Stimulated activated CD8-positive, alpha-beta memory T cell treated with anti-CD3 and anti-CD28 coated beads, Interleukin-2, amount 100 ng/mL, for 48 hours (primary cell): Measurements from ENCODE around the gene TM4SF20.

ENCODE experiments used
- DNase-seq, 2 donors: peaks; one replicate each; pipeline ENCODE4 v3.0.0-alpha.2; 2020; ENCODE audit warnings: low read depth in 2 of 2

TM4SF20 gene

GRCh38 chr2:227379095-227379494 is at the start of gene TM4SF20:
Gene TM4SF20, minus strand, starts transcription at chr2:227379306. Its CDS starts 38 bp downstream, at chr2:227379268.
- no peak for DNase-seq

DNA sequence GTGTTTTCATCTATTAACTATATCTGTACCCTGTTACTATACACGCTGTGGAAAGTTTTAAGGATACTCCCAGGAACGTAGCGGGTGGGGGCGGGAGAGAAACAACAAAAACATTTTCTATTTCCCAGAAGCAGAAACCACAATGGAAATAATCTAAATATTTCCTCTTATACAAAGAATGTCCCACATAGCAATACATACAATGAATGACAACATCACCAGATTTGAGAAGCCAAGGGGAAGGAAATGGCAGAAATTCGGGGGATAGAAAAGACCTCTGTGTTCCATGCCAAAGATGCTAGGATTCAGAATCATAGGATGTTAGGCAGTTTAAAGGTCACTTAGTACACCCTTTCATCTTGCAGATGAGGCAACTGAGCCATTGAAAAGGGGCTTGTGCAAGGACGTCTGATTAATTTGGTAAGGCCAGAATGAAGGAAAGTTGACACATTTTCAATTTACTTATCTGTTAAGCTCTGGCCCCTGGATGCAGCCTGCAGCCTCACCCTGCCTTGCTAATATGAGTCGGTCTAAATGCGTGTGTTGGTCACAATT is 49.7 kb upstream of the TM4SF20 start:
- DNase-seq: no peak

DNA sequence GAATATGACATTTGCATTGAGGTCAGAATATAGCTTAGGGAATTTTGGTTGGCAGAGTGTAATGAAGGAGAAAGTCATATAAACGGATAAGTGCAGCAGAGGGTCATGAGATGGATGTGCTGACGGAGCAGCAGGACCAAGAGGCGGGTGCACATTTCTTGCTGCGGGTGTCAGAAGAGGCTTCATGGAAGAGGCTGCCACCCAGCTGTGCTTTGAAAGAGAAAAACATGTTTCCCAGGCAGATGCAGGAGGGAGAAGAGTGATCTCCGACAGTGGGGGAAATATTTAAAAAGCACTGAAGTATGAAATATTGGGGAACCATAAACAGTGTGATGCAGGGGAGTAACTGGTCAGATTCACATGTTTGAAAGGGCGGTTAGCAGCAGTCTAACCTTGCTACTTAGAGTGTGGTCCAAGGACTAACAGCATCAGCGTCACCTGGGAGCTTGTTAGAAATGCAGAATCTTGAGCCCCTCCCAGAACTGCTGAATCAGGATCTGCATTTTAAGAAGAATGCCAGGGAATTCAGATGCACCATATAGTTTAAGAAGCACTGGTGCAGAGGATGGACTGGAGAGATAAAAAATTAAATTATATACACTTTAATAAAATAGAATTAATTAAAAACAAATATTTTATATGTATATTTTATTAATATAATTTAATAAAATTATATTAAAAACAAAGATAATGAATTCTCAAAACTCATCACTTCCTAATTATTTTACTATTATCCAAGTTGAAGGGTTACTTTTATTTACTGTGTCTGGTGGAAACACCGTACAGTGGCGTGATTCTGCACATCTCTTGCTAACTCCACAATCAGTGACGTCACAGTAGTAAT is 44.8 kb upstream of the TM4SF20 start:
- no peak for DNase-seq

GRCh38 chr2:227420087-227421052 is 41.3 kb upstream of the TM4SF20 start:
- no peak for DNase-seq

DNA sequence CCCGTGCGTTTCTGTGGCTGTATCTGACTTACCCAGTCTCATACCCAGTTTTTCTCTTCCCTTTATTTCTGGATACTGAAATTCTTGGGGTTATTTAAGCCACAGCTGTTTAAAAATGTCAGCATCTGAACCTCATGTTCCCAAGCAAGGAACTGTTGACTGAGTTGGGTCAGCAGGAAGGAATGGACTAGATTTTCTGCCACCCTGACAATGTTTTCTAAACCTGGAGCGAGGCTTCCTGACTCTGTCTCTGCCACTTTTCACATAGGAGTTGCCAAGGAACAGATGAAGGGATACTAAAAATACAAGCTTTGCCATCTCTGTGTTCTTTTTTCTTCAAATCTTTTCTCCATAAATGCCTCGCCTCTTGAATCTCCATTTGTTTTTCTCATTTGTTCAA is 37.6 kb upstream of the TM4SF20 start:
- no peak for DNase-seq

- no peak for DNase-seq
Observed at GRCh38 chr2:227415538-227416424, 36.7 kb upstream of the TM4SF20 start.

DNA sequence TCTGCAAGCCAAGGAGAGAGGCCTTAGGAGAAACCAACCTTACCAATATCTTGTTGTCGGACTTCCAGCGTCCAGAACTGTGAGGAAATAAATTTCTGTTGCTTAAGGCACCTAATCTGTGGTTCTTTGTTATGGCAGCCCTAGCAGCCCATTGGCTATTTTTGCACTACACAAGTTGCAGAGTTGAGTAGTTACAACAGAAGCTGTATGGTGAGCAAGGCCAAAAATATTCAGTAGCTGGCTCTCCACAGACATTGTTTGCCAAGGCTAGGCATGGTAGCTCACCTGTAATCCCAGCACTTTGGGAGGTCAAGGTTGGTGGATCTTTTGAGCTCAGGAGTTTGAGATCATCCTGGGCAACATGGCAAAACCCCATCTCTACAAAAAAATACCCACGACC is 35.7 kb upstream of the TM4SF20 start:
- DNase-seq: no peak

GRCh38 chr2:227413371-227413770 is 34.3 kb upstream of the TM4SF20 start:
- no peak for DNase-seq

GRCh38 chr2:227412877-227413276 is 33.8 kb upstream of the TM4SF20 start:
- DNase-seq: no peak

DNA sequence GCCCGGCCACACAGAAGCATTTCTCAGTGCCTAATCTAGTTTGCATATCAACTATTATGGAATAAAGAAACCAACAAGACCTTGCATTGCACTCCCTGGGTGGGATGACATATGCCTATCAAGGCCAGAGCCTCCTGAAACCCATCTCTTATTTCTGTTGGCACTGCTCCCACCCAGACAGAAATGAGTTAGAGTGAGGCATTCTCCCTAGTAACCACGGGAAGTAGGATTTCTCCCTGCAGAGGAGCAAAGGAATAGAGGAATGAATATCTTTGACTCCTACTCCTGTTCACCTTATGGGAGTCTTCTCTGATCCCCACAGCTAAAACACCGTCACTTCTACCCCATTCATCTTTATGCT is 32.9 kb upstream of the TM4SF20 start:
- no peak for DNase-seq

DNA sequence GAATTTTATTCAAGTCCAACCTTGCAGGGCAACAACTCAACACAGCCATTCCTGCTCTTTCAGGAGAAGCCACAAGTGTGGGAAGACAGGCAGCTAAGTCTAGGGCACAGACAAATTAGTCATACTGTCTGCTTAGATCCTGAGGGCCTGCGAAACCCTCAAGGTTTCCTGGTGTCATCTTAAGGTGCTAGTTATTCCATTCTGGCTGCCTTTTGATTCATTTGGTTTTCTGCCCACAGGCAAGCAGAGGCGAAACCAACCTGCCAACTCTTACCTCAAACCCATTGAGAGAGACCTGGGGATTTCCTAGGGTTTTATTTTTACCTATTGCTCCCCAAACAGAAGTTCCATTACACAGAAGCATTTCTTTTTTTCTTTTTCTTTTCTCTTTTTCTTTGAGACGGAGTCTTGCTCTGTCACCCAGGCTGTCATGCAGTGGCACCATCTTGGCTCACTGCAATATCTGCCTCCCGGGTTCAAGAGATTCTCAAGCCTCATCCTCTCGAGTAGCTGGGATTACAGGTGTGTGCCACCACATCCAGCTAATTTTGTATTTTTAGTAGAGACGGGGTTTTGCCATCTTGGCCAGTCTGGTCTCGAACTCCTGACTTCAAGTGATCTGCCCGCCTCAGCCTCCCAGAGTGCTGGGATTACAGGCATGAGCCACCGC is 32.3 kb upstream of the TM4SF20 start:
- DNase-seq: peak; percentile 32 to 40

DNA sequence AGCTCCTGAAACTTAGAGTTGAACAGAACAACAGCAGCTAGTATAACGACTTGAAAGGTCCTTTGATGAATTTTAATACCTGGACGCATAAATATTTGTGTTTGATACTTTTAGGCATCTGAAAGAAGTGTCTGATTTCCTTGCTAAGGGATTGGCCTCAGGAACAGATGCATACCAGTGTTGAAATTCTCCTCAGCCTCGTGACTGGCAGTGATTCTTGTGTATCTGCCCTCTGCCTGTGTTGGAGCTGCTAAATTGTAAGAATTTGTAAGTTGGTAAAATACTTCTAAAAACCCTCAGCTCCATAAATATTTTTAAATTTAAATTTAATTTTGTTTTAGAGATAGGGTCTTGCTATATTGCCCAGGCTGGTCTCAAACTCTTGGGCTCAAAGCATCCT is 31.1 kb upstream of the TM4SF20 start:
- DNase-seq: no peak

- no peak for DNase-seq
Observed at GRCh38 chr2:227407591-227408151, 28.6 kb upstream of the TM4SF20 start.

- DNase-seq: no peak
Observed at GRCh38 chr2:227406177-227407031, 27.3 kb upstream of the TM4SF20 start.

DNA sequence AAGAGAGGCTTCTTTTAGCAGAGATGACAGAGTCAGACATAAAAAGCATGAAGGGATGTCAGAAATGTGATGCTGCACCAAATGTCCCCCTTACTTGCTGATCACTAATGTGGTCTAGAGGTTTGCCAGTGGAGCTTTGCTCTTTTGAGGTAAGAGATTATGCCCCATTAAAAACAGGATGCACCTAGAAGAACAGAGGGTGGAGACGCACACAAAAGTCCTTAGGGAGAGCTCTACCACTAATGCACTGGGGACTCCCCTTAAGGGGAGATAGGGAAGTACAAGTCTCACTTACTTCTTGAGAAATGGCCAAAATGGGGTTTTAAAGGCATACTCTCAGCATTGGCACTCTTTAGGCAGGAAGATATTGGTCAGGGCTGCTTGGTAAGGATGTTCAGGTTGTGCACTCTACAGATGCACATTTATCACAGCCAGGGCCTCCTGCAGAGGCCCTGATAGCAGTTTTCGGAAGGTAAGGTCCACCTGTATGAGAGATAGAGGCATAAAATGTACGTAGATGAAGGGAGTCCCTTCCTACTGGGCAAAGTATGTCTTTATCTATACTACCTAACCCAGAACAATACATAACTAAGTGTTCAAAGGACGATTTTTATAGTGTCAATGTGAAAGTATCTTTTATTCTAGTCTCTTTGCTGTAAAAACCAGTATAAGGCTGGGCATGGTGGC is 25.6 kb upstream of the TM4SF20 start:
- DNase-seq: no peak

DNA sequence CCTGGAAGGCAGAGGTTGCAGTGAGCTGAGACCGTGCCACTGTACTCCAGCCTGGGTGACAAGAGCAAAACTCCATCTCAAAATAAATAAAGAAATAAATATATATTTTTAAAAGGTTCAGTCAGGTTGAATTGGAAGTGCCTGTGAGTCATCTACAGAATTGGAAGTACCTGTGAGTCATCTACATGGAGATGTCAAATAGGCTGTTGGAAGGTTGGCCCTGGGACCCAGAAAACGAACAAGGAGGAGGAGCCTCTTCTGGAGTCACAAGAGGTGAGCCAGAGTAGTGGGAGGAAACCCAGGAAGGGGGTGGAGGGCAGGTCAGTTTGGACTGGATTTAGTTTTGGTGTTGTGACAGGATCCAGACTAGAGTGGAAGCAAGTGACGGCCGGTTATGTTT is 23.9 kb upstream of the TM4SF20 start:
- DNase-seq: no peak

DNA sequence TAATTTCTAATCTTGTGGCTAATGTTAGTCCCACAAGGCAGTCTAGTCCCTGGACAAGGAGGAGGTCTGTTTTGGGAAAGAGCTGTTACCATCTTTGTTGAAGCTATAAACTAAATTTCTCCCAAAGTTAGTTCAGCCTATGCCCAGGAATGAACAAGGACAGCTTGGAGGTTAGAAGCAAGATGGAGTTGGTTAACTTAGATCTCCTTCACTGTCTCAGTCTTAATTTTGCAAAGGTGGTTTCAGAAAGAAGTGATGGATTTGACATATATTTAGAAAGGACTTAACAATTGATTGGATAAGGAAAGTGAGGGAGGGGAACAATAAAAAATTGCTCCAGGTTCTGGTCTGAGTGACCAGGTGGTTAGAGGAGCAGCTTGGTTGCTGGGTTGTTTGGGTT is 23.2 kb upstream of the TM4SF20 start:
- no peak for DNase-seq

GRCh38 chr2:227401550-227401949 is 22.4 kb upstream of the TM4SF20 start:
- no peak for DNase-seq
